Esophagus muscularis mucosa (tissue), 4 donors: ENCODE data around the gene SMAP1. TPM values are rescaled to one million over a fixed set of nuclear protein-coding genes. Genes with fewer than 3 reads are reported as not detected.

ENCODE experiments used
- DNase-seq: peaks from one replicate; pipeline ENCODE4 v3.0.0-alpha.2; 2017; ENCODE audit errors: extremely low spot score
- H3K27ac ChIP-seq, 4 donors: fragments of 200-600 bp; sonication (generic); replicated peaks in 1 of 4; 1 replicate in 3 of 4; 2 replicates in 1 of 4; pipeline ENCODE4 v1.5.1; 2016 to 2019; ENCODE audit warnings: mild to moderate bottlenecking in 1 of 4
- H3K27me3 ChIP-seq, 4 donors: fragments of 200-600 bp; sonication (generic); one replicate each; pipeline versions ENCODE4 v1.5.1 to v1.6.0; 2016 to 2019
- H3K36me3 ChIP-seq, 4 donors: fragments of 200-600 bp; sonication (generic); one replicate each; pipeline ENCODE4 v1.5.1; 2016 to 2019
- H3K4me1 ChIP-seq, 4 donors: fragments of 200-600 bp; sonication (generic); one replicate each; pipeline ENCODE4 v1.5.1; 2016 to 2019
- H3K4me3 ChIP-seq, 4 donors: fragments of 200-600 bp; sonication (generic); 1 replicate in 2 of 4; 2 replicates in 2 of 4; pipeline ENCODE4 v1.5.1; 2016 to 2019; ENCODE audit warnings: mild to moderate bottlenecking in 4 of 4, moderate library complexity in 1 of 4
- H3K9me3 ChIP-seq, 4 donors: fragments of 200-600 bp; sonication (generic); 1 replicate in 3 of 4; 2 replicates in 1 of 4; pipeline ENCODE4 v1.5.1; 2016 to 2019
- CTCF ChIP-seq, 3 experiments: fragments of 200-600 bp in 2 of 3; fragments of 450-650 bp in 1 of 3; sonication (generic) in 2 of 3; IDR thresholded peaks; one replicate each; pipeline ENCODE4 v1.5.1; 2017 to 2019; ENCODE audit warnings: antibody characterized with exemption in 3 of 3, mild to moderate bottlenecking in 2 of 3, moderate library complexity in 1 of 3
- EP300 ChIP-seq: sonication (generic); formaldehyde crosslinking; IDR thresholded peaks from one replicate; pipeline ENCODE4 v1.6.1; 2017; ENCODE audit warnings: antibody characterized with exemption
- POLR2A ChIP-seq: fragments of 450-650 bp; IDR thresholded peaks from one replicate; pipeline ENCODE4 v1.6.1; 2017; ENCODE audit warnings: antibody characterized with exemption, moderate library complexity, mild to moderate bottlenecking, low read depth
- POLR2AphosphoS5 ChIP-seq, 2 donors: sonication (generic); formaldehyde crosslinking; IDR thresholded peaks; one replicate each; pipeline ENCODE4 v1.6.1; 2017; ENCODE audit warnings: antibody characterized with exemption in 2 of 2
- WGBS: methylation state at CpG from one replicate; pipeline ENCODE4 v1.1.5; 2018; 5-methylcytosine and 5-hydroxymethylcytosine counted together
- intact Hi-C: fragments of 100-400 bp; cut with DNase I; formaldehyde crosslinking; loops from one replicate; pipeline ENCODE4 v1.15.1; 2023
- total RNA-seq, 4 donors: library from RNA; depleted of rRNA; stranded (reverse); fragments of >200 nt; gene quantifications; one replicate each; pipeline versions ENCODE4 v1.1.0 to v1.2.1, GENCODE V29; 2016

The SMAP1 gene
- total RNA-seq, 4 donors from 2014 or later, result 23.7 to 33.1 (median 29.5) TPM

DNA sequence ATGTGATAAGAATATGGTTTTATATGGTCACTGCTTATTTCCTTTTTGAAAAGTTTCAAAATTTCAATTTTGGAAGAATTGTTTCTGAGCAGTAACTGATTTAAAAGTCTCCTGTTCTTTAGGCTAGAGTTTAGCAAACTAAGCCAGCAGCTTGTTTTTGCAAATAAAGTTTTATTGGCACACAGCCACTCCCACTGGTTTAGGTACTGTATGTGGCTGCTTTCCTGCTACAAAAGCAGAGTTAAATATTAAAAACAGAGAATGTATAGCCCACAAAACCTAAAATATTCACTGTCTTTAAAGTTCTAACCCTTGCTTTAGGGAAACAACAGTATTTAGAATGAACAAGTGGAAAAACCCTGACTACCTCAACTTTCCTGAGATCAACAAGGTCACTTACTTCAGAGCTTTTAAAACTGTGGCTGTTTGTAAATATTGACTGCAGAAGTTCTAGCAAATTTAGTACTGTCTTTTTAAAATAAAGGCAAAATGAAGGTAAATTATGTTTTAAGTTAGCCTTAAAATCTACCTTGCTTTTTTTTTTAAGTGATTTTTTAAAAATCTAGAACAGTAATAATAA is 185.1 kb downstream of the SMAP1 start:
- H3K4me1 ChIP-seq, result no peaks in the 10 kb centered on the region
- H3K27ac ChIP-seq, result no peak overlapping the region
- no peaks in the 10 kb centered on the region for H3K27me3 ChIP-seq
- no peak overlapping the region for H3K4me3 ChIP-seq
- no peak for DNase-seq
- H3K9me3 ChIP-seq, result no peaks in the 10 kb centered on the region
- peaks cover 2 to 19% (median 7%) of the 10 kb centered on the region in 4 donors for H3K36me3 ChIP-seq
- TF ChIP-seq CTCF (IDR thresholded peaks at IDR 0.05), result no peak
- no peak for TF ChIP-seq POLR2AphosphoS5 (IDR thresholded peaks at IDR 0.05)
- no peak for TF ChIP-seq EP300
- TF ChIP-seq POLR2A, result no peak
- intact Hi-C loops, result no loop called here

GRCh38 chr6:70857387-70858077 is 189.8 kb downstream of the SMAP1 start:
- Histone ChIP-seq H3K27ac (no peak overlapping the region), H3K4me1 (no peaks in the 10 kb centered on the region), H3K27me3 (no peaks in the 10 kb centered on the region), H3K4me3 (no peak overlapping the region), H3K9me3 (no peaks in the 10 kb centered on the region), H3K36me3 (peaks cover 8 to 55% (median 26%) of the 10 kb centered on the region in 4 donors)
- TF ChIP-seq POLR2A (no peak), EP300 (no peak), CTCF (IDR thresholded peaks at IDR 0.05) (no peak), POLR2AphosphoS5 (IDR thresholded peaks at IDR 0.05) (no peak)
- 93% methylated on average over 5 of the region's 5 CpGs for WGBS
- DNase-seq, result no peak
- intact Hi-C loops, result no loop called here

DNA sequence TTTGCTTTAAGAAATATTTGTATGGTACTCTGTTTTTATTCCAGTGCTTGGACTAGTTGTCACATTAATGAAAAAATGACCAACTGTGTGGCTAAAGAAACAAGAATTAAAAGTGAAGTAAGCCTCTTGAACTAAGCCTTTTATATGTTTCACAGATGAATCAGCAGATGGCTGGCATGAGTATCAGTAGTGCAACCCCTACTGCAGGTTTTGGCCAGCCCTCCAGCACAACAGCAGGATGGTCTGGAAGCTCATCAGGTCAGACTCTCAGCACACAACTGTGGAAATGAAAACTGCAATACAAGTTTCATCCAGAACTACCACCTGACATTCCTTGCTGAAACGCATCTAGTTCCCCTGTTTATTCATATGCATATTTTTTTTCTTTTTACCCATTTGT is 192.4 kb downstream of the SMAP1 start:
- Histone ChIP-seq H3K9me3 (no peaks in the 10 kb centered on the region), H3K27ac (no peak overlapping the region), H3K4me1 (no peaks in the 10 kb centered on the region), H3K27me3 (no peaks in the 10 kb centered on the region), H3K36me3 (peaks cover 8 to 49% (median 21%) of the 10 kb centered on the region in 4 donors), H3K4me3 (no peak overlapping the region)
- intact Hi-C loops, result no loop called here
- DNase-seq, result no peak
- TF ChIP-seq CTCF (IDR thresholded peaks at IDR 0.05) (no peak), POLR2AphosphoS5 (IDR thresholded peaks at IDR 0.05) (no peak), EP300 (no peak), POLR2A (no peak)
- 77% methylated on average over 1 of the region's 1 CpG for WGBS

- Histone ChIP-seq H3K9me3 (no peaks in the 10 kb centered on the region), H3K27me3 (no peaks in the 10 kb centered on the region), H3K36me3 (peaks cover 8 to 49% (median 21%) of the 10 kb centered on the region in 4 donors), H3K27ac (no peak overlapping the region), H3K4me1 (no peaks in the 10 kb centered on the region), H3K4me3 (no peak overlapping the region)
- WGBS, result 80% methylated on average over 1 of the region's 1 CpG
- TF ChIP-seq POLR2A (no peak), CTCF (IDR thresholded peaks at IDR 0.05) (no peak), POLR2AphosphoS5 (IDR thresholded peaks at IDR 0.05) (no peak), EP300 (no peak)
- no peak for DNase-seq
- intact Hi-C loops, result no loop called here
Measured at GRCh38 chr6:70860920-70861319, 193.2 kb downstream of the SMAP1 start.

DNA sequence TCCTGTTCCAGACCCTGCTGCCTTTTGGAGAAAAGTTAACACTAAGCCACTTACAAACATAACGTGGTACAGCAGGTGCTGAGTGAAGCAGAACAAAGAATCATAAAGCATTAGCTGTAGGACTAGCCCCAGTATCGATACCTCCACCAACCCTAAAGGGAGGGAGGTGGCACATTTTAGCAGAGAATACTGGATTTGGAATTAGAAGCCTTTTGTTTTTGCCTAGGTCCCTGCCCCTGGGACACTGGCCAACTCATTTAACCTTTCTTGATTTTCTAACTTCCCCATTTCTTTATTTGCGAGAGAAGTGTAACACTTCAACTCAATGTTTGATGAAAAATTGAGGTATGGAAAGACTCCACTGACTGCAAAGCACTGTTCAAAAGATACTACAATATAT is 195.7 kb downstream of the SMAP1 start:
- no peaks in the 10 kb centered on the region for H3K9me3 ChIP-seq
- intact Hi-C loops, result no loop called here
- H3K4me1 ChIP-seq, result no peaks in the 10 kb centered on the region
- H3K27me3 ChIP-seq, result no peaks in the 10 kb centered on the region
- no peak for DNase-seq
- peaks cover 4 to 35% (median 16%) of the 10 kb centered on the region in 4 donors for H3K36me3 ChIP-seq
- H3K27ac ChIP-seq, result no peak overlapping the region
- WGBS, result 76% methylated on average over 3 of the region's 3 CpGs
- TF ChIP-seq POLR2AphosphoS5 (IDR thresholded peaks at IDR 0.05) (no peak), CTCF (IDR thresholded peaks at IDR 0.05) (no peak), EP300 (no peak), POLR2A (no peak)
- no peak overlapping the region for H3K4me3 ChIP-seq
